Small intestine (tissue), 7 donors: Measurements from ENCODE around the gene ITIH1. TPM values are rescaled to one million over a fixed set of nuclear protein-coding genes. Genes with fewer than 3 reads are reported as not detected.

ENCODE experiments used
- DNase-seq, 2 donors: peaks; one replicate each; pipeline versions ENCODE4 v3.0.0 to v3.0.0-alpha.2; 2013
- FAIRE-seq: peaks from 2 replicates; lab custom pipeline; 2012; peaks lifted over from hg19 to GRCh38; lab: Jason Lieb, UNC
- H3K27ac ChIP-seq, 3 donors: one replicate each; pipeline ENCODE4 v1.5.1; 2013; ENCODE audit warnings: low read length in 2 of 3, mild to moderate bottlenecking in 2 of 3, control low read depth in 1 of 3, inconsistent platforms in 1 of 3, low read depth in 1 of 3, moderate library complexity in 1 of 3
- H3K27me3 ChIP-seq, 3 donors: one replicate each; pipeline ENCODE4 v1.6.1; 2013; ENCODE audit warnings: low read length in 3 of 3, inconsistent platforms in 1 of 3; ENCODE audit not compliant: control insufficient read depth in 3 of 3, insufficient read depth in 3 of 3
- H3K36me3 ChIP-seq, 3 donors: one replicate each; pipeline ENCODE4 v1.6.1; 2013; ENCODE audit warnings: low read length in 3 of 3, inconsistent platforms in 1 of 3, low read depth in 1 of 3, mild to moderate bottlenecking in 1 of 3, moderate library complexity in 1 of 3; ENCODE audit not compliant: control insufficient read depth in 3 of 3, insufficient read depth in 2 of 3
- H3K4me1 ChIP-seq, 3 donors: one replicate each; pipeline ENCODE4 v1.6.1; 2013; ENCODE audit warnings: low read length in 2 of 3, inconsistent platforms in 1 of 3, low read depth in 1 of 3, mild to moderate bottlenecking in 1 of 3, moderate library complexity in 1 of 3; ENCODE audit not compliant: control insufficient read depth in 3 of 3, insufficient read depth in 2 of 3
- H3K4me3 ChIP-seq, 3 donors: one replicate each; pipeline ENCODE4 v1.5.1; 2013; ENCODE audit warnings: low read length in 3 of 3, control low read depth in 1 of 3, inconsistent platforms in 1 of 3, low read depth in 1 of 3, mild to moderate bottlenecking in 1 of 3, moderate library complexity in 1 of 3
- H3K9me3 ChIP-seq, 2 donors: one replicate each; pipeline ENCODE4 v1.6.1; 2013; ENCODE audit warnings: low read depth in 1 of 2, low read length in 1 of 2; ENCODE audit not compliant: control insufficient read depth in 2 of 2, insufficient read depth in 1 of 2
- WGBS, 3 donors: extraction: QIAGEN DNeasy Blood & Tissue Kit; methylation state at CpG; one replicate each; pipeline ENCODE4 v1.1.7; 2013; 5-methylcytosine and 5-hydroxymethylcytosine counted together
- polyA plus RNA-seq, 4 donors: library from polyadenylated mRNA; stranded (reverse) in 3 of 4; unstranded in 1 of 4; fragments of 200-250 nt in 3 of 4; fragments of 120-200 nt in 1 of 4; gene quantifications; one replicate each; pipeline versions ENCODE4 v1.2.1 to v1.2.3, GENCODE V29; 2013
- donor health status: healthy with polysubstance abuse.
- donor health status: control.
- donor health status: control.
- donor health status: Bipolar disorder and iron deficiency.
- donor health status: healthy.

The ITIH1 gene
- polyA plus RNA-seq, 4 donors, result 0.13 to 0.58 TPM; not detected in 2

GRCh38 chr3:52796411-52796810 is 19.0 kb downstream of the ITIH1 start:
- Histone ChIP-seq H3K9me3 (no peaks in the 10 kb centered on the region), H3K27ac (no peak overlapping the region), H3K27me3 (no peaks in the 10 kb centered on the region), H3K36me3 (no peaks in the 10 kb centered on the region), H3K4me3 (no peak overlapping the region), H3K4me1 (peaks cover 0 to 23% (median 0%) of the 10 kb centered on the region in 3 donors)
- no peak for FAIRE-seq
- no peak for DNase-seq
- WGBS, 3 donors, result 88 to 92% (median 91%) methylated on average over 9 of the region's 9 CpGs

GRCh38 chr3:52798376-52798977 is 21.1 kb downstream of the ITIH1 start:
- peaks cover 0 to 14% (median 0%) of the 10 kb centered on the region in 3 donors for H3K4me1 ChIP-seq
- DNase-seq (no peak), FAIRE-seq (no peak)
- H3K4me3 ChIP-seq, result no peak overlapping the region
- no peaks in the 10 kb centered on the region for H3K36me3 ChIP-seq
- H3K9me3 ChIP-seq, result no peaks in the 10 kb centered on the region
- no peaks in the 10 kb centered on the region for H3K27me3 ChIP-seq
- no peak overlapping the region for H3K27ac ChIP-seq
- 77 to 84% (median 78%) methylated on average over 10 of the region's 10 CpGs for WGBS, 3 donors

GRCh38 chr3:52798978-52799476 is 21.6 kb downstream of the ITIH1 start:
- Histone ChIP-seq H3K36me3 (no peaks in the 10 kb centered on the region), H3K27me3 (no peaks in the 10 kb centered on the region), H3K9me3 (no peaks in the 10 kb centered on the region), H3K4me3 (no peak overlapping the region), H3K27ac (no peak overlapping the region), H3K4me1 (peaks cover 0 to 9% (median 0%) of the 10 kb centered on the region in 3 donors)
- no peak for FAIRE-seq
- 35 to 56% (median 47%) methylated on average over 14 of the region's 14 CpGs for WGBS, 3 donors
- peak; percentile 37 to 50 for DNase-seq

- Histone ChIP-seq H3K27ac (no peak overlapping the region), H3K9me3 (no peaks in the 10 kb centered on the region), H3K36me3 (no peaks in the 10 kb centered on the region), H3K27me3 (no peaks in the 10 kb centered on the region), H3K4me1 (peaks cover 0 to under 1% (median 0%) of the 10 kb centered on the region in 3 donors), H3K4me3 (no peak overlapping the region)
- WGBS, 3 donors, result 85 to 90% (median 85%) methylated on average over 7 of the region's 7 CpGs
- FAIRE-seq, result no peak
- DNase-seq, result no peak
Observed at GRCh38 chr3:52800079-52800478, 22.7 kb downstream of the ITIH1 start.

GRCh38 chr3:52801839-52802238 is 24.4 kb downstream of the ITIH1 start:
- DNase-seq (no peak), FAIRE-seq (no peak)
- WGBS, 3 donors, result 69 to 79% (median 75%) methylated on average over 5 of the region's 5 CpGs
- Histone ChIP-seq H3K4me1 (no peaks in the 10 kb centered on the region), H3K27ac (no peak overlapping the region), H3K36me3 (no peaks in the 10 kb centered on the region), H3K4me3 (no peak overlapping the region), H3K27me3 (no peaks in the 10 kb centered on the region), H3K9me3 (no peaks in the 10 kb centered on the region)

GRCh38 chr3:52805270-52806039 is 28.1 kb downstream of the ITIH1 start:
- FAIRE-seq (no peak), DNase-seq (no peak)
- WGBS, 3 donors, result 77 to 82% (median 81%) methylated on average over 17 to 19 of the region's 19 CpGs
- no peak overlapping the region for H3K4me3 ChIP-seq
- H3K4me1 ChIP-seq, result no peaks in the 10 kb centered on the region
- peaks cover 0 to 3% (median 0%) of the 10 kb centered on the region in 3 donors for H3K27me3 ChIP-seq
- no peaks in the 10 kb centered on the region for H3K9me3 ChIP-seq
- H3K36me3 ChIP-seq, result no peaks in the 10 kb centered on the region
- no peak overlapping the region for H3K27ac ChIP-seq

GRCh38 chr3:52809149-52809548 is 31.8 kb downstream of the ITIH1 start:
- H3K9me3 ChIP-seq, result no peaks in the 10 kb centered on the region
- WGBS, 3 donors, result 74 to 84% (median 80%) methylated on average over 2 of the region's 2 CpGs
- H3K4me1 ChIP-seq, result no peaks in the 10 kb centered on the region
- H3K36me3 ChIP-seq, result no peaks in the 10 kb centered on the region
- no peak for FAIRE-seq
- no peak overlapping the region for H3K27ac ChIP-seq
- no peak for DNase-seq
- H3K4me3 ChIP-seq, result no peak overlapping the region
- H3K27me3 ChIP-seq, result peaks cover 0 to 3% (median 0%) of the 10 kb centered on the region in 3 donors

GRCh38 chr3:52809662-52810377 is 32.4 kb downstream of the ITIH1 start:
- H3K4me1 ChIP-seq, result no peaks in the 10 kb centered on the region
- H3K27ac ChIP-seq, result no peak overlapping the region
- 59 to 84% (median 77%) methylated on average over 7 of the region's 7 CpGs for WGBS, 3 donors
- peaks cover 0 to 3% (median 0%) of the 10 kb centered on the region in 3 donors for H3K27me3 ChIP-seq
- H3K36me3 ChIP-seq, result no peaks in the 10 kb centered on the region
- FAIRE-seq (no peak), DNase-seq (no peak)
- H3K4me3 ChIP-seq, result no peak overlapping the region
- no peaks in the 10 kb centered on the region for H3K9me3 ChIP-seq
